Activated T-helper 9 cell treated with anti-CD3 and anti-CD28 coated beads, Interleukin-2, amount 50 U/mL, for 16 hours (primary cell): ENCODE measurements around the gene GKN2.
"Not testable (repeated sequence)": the region's sequence is repeated elsewhere in the genome, so short reads cannot be mapped to it uniquely, and the experiment has no call there.

Experiments used
- DNase-seq: peaks from one replicate; pipeline ENCODE4 v3.0.0-alpha.2; 2020; ENCODE audit warnings: low read depth

The GKN2 gene

DNA sequence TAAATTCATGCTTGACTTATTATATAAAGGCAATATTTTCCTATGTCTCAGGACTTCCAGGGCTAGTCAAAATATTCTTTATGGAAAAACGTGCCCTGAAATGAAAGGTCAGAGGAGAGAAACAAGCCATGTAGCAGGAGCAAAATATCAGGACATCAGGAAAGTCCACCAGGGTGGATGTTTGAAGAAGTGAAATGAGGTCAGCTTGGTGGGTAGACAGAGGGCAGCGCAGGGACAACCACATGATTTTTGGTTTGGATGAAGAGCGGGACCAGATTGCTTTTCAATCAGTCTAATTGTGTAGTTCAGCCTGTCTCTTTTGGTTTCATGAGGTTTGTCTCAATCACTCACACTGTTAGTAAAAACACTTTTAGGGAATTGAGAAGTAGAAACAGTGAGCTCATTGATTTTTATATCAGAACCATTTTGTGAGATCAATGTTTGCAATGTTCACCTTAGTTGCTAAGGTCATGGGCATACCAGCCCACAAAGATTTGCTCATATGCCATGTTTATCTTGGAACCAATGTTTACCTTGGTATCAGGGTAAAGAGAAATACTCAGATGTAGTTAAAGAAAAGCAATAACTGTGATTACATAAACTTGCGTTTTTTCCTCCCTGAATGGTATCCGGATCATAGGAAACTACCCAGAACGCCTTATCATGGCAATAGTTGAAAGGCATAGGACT lies 32.1 kb downstream of the GKN2 start:
- no peak for DNase-seq

DNA sequence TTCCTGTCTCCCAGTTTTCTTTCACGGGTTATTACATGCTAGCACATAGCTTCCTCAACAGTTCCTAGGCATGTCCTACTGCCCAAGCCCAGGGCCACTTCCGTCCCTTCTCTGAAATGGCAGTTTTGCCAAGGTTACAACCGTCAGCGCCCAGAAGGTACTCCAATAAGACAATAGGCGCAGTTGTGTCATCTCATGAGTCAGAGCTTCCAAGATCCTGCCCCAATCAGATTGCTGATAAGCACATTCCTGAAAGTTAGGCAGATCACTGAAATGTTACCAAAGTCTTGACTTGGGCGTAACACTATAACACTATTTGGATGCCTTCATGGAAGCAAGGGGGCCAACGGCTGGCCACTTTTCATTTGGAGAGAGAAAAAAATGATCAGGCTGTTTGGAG lies 34.2 kb downstream of the GKN2 start:
- DNase-seq: no peak

DNA sequence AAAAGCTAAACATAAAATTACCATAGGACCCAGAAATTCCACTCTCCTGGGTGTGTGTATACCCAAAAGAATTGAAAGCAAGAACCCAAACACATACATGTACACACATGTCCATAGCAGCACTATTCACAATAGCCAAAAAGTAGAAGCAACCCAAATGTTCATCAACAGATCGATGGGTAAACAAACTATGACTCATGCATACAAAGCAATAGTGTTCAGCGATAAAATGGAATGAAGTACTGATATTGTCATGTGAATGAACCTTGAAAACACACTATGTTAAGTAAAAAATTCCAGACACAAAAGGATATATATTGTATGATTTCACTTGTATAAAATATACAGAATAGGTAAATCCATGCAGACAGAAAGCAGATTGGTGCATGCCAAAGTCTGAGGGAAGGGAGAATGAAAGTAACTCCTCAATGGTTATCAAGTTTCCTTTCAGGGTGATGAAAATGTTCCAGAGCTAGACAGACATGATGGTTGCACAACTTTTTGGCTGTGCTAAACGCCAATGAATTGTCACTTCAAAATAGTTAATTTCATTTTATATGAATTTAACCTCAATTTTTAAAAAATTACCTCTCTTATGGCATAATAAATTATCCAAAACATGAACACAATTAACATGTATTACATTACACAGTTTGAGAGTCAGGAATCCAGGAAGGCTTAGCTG lies 35.5 kb downstream of the GKN2 start:
- no peak for DNase-seq

DNA sequence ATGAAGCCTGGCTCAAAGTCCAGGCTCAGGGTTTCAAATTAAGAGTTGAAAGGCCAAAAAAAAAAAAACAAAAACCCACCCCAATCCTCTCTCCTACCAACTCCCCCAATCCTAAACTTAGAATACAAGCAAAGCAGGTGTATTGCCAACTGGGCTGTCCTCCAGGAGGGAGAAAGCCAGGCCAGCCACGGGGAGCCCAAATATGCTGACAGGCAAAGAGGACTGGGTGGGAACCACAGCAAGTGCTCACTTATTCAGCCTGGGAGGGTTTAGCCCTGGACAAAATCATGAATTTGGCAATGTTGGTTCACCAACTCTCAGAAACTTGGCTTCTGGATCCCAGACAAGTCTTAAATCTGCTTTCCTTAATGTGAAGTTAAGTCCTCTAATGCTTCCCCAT lies 36.5 kb downstream of the GKN2 start:
- DNase-seq: no peak

DNA sequence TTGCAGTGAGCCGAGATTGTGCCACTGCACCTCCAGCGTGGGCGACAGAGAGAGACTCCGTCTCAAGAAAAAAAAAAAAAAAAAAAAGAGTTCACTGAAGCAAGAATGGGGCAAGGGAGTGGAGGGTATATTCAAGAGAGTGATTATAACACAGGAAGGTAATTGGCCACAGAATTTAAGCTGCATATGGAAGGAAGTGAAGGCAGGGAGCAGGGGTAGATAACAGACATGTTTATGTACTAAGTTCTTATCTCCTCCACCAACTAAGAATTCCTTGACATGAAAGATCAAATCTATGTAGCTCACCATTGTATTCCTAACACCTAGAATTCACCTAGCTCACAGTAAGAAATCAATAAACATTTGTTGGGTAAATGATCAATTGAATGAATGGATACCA lies 37.3 kb downstream of the GKN2 start:
- DNase-seq: no peak

DNA sequence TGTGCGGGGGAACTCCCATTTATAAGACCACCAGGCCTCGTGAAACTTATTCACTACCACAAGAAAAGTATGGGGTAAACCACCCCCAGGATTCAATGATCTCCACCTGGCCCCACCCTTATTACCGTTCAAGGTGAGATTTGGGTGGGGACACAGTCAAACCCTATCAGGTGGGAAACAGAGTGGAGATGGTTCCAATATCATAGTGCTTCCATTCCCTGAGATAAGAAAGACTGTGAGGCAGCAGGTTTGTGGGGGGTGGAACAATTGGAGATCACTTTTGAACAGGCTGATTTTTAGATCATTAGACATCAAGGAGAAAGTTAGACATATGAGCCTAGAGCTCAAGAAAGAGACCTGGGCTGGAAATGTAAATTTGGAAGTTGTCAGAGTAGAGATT lies 39.3 kb downstream of the GKN2 start:
- DNase-seq: no peak

DNA sequence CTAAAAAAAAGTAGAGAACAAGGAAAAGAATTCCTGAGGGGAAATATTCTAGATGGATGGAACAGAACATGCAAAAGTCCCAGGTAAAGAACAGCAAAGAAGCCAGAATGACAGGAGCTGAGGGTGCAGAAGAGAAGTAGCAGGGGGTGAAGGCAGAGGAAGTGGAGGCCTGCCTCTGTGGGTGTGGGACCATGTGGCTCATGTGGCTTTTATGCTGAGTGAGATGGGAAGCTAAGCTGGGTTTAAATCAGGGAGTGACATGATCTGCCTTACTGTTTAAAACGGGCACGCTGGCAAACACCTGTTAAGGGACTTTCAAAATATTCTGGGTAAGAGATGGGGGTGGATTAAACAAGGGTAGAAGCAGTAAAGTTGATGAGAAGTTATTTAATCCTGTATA lies 40.0 kb downstream of the GKN2 start:
- DNase-seq: no peak

DNA sequence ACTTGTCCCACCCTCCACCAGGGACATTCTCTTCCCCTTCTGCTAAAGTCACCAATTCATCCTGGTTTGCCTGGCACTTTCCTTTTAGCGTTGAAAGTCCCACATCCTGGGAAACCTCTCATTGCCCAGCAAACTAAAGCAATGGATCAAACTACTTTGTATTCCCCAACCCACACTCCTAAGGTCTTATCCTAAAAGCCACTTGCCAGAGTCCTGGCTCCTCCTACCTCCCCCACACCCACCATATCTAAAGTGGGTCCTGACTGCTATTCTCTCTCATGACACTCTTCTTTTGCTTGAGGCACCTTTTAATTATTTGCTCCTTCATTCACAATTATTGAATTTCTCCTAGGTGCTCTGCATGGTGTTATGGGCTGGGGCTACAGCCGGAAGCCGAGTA lies 40.6 kb downstream of the GKN2 start:
- DNase-seq: no peak

DNA sequence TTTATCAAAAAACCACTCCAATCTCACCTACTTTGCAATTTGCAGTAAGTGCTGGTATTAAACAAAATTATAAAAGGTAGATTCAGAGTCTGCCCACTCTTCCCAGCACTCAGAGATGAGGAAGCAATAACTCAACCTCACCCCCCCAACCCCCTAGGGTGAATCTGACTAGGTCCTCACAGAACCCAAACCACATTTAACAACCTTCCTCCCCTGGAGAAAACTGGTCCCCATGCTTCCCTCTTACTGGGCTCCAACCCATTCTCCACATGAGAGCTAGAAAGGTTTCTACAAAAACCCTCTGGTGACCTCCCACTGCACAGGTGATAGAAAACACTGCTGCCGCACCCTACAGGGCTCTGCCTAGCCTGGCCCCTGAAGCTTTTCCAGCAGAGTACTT lies 41.0 kb downstream of the GKN2 start:
- DNase-seq: no peak

DNA sequence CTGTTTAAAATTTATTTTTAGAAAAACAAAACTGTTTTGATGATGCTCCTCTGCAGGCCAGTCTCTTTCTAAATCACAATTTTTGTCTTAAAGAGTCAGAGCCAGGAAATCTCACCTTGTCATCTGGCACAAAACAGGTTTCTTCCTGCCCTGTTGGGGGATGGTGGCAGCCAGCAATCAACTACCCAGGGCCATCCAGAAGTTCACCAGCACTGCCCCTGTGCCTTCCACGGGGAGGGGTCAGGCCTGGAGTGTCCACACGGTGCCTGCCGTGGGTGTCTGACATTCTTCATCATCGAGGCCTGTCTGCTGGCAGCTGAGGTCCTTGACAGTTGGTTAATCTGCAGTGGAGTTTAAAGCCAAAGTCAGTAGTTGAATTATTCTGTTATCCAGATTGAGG lies 41.4 kb downstream of the GKN2 start:
- no peak for DNase-seq

DNA sequence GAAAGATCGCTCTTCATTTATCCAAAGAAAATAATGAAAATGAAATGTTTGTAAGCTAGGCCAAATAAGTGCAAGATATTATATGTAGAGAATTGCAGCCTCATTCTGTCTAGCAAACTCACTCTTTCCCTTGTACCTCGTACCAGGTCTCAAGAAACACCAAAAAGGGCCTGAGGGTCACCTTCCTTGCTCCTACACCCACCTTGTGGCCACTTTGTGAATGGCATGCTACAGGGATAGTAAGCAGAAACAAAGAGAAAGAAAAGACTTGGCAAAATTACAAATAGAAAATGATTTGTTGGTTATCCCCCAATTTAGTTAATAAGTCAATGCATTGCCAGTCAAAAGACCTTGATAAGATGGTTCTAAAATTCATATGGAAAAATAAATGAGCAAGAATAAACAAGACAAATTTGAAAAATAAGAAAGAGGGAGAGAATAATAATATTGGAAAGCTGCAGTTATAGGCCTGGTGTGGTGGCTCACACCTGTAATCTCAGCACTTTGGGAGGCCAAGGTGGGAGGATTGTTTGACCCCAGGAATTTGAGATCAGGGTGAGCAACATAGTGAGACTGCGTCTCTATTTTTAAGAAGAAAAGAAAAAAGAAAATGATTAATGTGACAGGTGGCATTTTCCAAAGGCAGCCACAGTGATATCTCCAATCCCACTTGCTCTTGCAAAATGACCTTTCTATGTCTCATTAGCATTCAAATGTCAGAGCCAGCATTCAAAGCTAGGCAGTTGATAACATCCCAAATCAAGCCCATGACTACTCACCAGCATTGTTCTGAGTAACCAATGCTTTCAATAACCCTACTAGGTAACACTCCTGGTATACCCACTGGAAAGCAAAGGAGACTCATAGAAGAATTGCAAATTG lies 42.7 kb downstream of the GKN2 start:
- peak; percentile 51 for DNase-seq

DNA sequence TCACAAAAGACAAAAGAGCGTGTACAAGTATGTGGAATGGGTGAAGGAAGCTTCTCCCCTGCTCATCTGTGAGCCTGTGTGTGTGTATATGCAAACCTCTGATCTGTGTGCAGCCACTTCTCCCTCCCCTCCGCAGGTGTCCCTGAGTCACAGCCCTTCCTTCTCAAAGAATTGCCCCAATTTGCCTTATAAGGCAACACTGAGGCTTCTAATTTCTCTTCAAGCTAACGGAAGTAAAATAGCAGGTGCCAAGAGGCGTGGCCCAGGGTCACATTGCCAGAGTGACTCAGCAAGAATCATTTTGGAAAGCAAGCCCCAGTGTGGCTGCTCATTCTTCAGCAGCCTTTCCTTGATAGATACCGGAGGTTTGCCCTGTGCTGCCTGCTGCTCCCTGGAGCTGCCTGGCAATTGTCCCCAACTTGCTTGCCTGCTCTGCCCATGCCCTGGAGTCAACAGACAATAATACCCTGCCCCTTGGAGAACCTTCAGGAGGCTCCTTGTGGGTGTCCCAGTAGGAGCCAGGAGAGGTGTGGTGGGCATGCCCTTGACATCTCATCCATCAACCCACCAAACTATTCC lies 44.2 kb downstream of the GKN2 start:
- DNase-seq: peak; percentile 74

DNA sequence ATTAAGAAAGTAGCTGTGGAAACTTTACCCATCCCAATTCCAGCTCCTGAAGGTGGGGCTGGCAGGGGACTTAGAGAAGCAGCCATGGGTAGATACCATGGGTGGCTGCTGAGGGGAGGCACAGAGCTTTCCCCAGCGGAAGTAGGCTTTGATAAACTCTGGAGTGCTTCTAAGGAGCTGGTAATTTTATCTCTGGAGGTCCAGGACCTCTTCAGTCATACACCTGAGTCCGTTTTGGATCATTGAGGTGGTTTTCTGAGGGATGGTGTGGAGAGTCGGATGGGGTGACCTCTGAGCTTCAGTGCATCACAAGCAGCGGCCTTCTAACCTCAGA lies 44.8 kb downstream of the GKN2 start:
- no peak for DNase-seq

DNA sequence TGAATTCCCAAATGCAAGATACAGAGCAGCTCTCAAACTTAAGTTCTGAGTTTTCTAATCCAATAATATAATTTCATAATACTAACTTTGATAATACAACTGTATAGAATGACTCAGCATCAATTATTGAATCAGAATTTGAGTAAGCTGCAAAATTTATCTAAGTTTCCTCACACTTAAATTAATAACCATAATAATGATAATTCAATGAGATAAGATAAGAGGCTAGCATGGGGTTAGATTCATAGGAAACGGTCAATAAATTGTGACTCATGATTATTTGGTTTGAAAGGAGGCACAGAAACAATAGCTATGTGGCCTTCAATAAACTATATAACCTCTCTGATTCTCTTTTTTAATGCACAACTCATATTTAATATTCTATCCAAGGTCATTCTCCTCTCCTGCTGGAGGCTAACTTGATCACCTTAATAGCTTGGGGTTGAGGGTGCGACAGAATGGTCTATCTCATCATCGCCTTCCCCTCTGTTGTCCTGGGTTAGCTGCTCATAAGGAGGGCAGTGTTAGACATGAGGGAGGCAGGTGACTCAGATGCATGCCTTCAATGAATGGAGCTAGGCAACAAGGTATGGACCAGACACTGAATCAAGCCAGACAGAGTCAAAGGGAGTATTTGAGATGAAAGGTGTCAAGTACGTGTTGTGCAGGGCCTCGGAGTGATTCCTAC lies 45.3 kb downstream of the GKN2 start:
- DNase-seq: no peak

DNA sequence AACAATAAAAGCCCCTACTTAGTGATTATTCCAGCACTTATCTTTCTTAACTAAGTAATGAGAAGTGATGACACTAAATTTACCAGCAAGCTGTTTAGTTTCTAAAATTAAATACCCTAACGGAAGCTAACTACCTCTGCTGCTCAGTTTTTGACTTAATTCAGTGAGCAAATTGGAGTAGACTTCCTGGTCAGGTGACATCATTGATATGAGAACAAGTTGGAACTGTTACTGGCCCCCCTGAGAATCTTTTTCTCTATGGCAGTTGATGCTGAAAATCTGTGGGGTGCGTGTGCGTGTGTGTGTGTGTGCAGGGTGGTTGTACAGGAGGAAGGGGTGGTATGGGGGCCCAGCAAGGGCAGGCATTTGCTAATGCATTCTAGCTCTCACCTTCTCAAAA lies 46.0 kb downstream of the GKN2 start:
- DNase-seq: no peak

DNA sequence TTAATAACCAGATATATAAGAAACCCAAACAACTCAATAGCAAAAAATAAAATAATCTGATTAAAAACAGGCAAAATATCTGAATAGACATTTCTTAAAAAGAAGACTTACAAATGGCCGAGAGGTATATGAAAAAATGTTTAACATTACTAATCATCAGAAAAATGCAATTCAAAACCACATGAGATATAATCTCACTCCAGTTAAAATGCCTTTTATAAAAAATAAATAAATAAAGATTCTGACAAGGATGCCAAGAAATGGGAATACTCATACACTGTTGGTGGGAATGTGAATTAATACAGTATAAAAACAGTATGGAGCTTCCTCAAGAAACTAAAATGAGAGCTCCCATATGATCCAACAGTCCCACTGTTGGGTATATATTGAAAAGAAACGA lies 47.6 kb downstream of the GKN2 start:
- DNase-seq: no peak

DNA sequence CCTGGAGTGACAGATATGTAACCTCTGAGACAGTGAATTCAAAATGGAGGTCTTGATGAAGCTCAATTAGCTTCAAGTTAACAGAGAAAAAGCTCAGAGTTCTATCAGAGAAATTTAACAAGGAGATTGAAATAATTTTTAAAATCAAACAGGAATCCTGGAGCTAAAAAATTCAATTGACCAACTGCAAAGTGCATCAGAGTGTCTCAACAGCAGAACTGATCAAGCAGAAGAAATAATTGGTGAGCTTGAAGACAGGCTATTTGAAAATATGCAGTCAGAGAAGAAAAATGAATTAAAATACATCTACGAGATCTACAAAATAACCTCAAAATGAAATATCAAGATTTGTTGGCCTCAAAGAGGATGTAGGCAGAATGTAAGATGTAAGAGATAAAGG lies 51.1 kb downstream of the GKN2 start:
- DNase-seq: no peak

DNA sequence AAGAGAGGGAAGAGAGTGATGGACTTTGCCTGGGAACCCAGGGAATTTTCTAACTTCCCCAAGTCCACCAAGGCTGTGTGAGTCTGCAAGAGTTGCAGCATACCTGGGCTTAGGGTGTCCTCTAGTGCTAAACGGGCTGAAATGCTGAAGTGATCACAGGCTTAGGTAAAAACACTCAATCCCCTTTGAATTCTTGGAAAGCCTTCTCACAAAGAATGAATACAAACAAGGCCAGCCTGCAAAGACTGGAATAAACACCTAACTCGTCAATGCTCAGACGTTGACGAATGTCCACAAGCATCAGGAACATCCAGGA lies 51.5 kb downstream of the GKN2 start:
- DNase-seq: no peak

DNA sequence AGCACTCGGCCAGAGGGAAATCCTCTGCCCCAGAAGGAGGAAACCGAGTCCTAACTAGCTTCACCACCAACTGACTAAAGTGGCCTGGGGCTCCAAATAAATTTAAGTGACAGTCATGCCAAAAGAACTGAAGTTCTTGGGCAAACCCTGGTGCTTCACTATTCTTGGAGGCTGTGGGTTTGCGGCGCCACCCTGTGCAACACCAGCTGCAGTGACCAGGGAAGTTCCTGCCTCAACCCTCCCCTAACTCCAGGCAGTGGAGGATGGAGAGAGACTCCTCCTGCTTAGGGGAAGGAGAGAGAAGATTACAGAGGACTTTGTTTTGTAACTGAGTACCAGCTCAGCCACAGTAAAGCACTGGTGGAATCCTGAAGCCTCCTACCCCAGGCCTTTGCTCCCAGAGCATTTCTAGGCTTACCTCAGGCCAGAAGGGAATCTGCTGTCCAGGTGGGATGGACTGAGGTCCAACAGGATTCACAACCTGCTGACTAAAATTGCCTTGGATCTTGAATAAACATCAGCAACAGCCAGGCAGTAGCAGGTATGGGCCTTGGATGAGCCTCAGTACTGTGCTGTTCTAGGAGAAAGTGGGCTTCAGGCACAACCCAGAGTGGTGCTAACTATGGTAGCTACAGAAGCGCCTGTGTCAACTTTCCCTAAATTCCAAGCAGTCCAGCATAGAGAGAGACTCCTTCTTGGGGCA lies 52.0 kb downstream of the GKN2 start:
- DNase-seq: no peak

DNA sequence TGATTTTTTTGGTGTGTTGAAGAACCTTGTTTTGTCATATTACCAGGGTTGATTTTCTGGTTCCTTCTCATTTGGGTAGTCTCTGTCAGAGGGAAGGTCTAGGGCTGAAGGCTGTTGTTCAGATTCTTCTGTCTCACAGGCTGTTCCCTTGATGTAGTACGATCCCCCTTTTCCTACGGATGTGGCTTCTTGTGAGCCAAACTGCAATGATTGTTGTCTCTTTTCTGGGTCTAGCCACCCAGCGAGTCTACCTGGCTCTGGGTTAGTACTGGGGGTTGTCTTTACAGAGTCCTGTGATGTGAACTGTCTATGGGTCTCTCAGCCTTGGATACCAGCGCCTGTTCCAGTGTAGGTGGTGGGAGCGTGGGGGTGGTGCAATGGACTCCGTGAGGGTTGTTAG lies 56.7 kb downstream of the GKN2 start:
- not testable (repeated sequence) for DNase-seq
